ENCODE results near the gene KRTAP10-2. TPM values are rescaled to one million over a fixed set of nuclear protein-coding genes. Genes with fewer than 3 reads are reported as not detected.
A peak's percentile ranks its signal among the peaks of the same experiment; 100 is the strongest.

Gene KRTAP10-2
- total RNA-seq, 4 donors from 2014 or later = 9.3 TPM; not detected in 3

DNA sequence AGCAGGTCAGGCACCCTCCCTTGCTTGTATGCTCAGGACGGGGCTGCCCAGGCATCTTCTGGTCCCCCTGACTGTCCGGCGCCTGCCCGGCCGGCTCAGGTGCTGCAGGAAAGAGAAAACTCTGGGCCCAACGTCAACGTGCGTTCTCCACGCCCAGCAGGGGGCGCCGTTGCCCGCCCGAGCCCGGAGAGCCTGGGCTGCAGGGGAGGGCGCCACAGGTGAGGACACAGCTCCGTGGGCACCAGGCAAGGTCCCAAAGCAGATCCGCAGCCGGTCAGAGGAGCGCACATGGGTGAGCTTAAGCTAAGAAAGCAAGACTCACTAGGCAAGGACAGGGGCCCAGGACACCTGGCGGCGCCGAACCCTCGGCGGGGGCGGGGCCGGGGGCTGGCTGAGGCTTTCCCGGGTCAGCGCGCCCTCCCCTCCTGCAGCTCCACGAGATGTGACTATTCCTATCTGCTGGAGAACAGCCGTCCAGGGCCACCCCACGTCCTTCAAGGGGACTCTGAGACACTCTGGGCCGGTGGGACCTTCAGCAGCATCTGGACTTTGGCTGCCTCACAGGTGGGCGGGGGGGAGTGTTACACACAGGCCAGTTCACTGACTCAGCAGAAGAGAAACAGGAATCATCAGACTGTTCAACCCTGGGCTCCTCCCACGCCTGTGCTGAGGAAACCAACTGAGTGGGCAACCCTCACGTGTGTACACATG lies 40.6 kb downstream of the KRTAP10-2 start:
- intact Hi-C loops (cut with DNase I; ENCODE audit: low total_unique reads) = loop anchor here (5.0 kb wide), 1 partner anchor 282 kb away; no protein-coding TSS in a partner anchor
- TF ChIP-seq CTCF (IDR thresholded peaks at IDR 0.05) (peak in 1 of 3 donors; percentile 27), POLR2A (IDR thresholded peaks at IDR 0.05) (no peak)
- WGBS, 2 donors = 5 to 13% methylated on average over 20 to 31 of the region's 36 CpGs
- no peak overlapping the region for H3K4me3 ChIP-seq (ENCODE audit: low read depth, poor library complexity, severe bottlenecking)
- no peak for DNase-seq (ENCODE audit: low spot score in 2 of 2)

DNA sequence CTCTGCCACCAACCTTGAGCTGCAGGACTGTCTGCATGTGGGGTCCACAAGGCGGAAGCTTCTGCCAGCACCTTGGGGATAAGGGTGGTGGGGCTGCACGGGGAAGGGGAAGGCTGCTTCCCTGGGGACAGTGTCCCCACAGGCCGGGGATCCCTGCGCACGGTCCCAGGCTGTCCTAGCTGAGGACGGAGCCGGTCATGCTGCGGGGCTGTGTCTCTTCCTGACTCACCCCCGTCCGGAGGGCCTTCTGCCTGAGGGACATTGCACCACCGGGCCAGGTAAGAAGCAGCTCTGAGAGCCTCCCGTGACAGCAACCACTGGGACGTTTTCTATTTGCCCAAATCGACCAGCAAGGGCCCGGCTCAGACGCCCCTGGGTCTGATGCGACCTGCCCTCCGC lies 41.2 kb downstream of the KRTAP10-2 start:
- no peak for TF ChIP-seq POLR2A (IDR thresholded peaks at IDR 0.05)
- TF ChIP-seq CTCF (IDR thresholded peaks at IDR 0.05) = no peak
- WGBS, 2 donors = 23 to 26% methylated on average over 10 to 14 of the region's 18 CpGs
- no peak for DNase-seq (ENCODE audit: low spot score in 2 of 2)
- intact Hi-C loops (cut with DNase I; ENCODE audit: low total_unique reads) = loop anchor here (5.0 kb wide), 1 partner anchor 282 kb away; no protein-coding TSS in a partner anchor
- no peak overlapping the region for H3K4me3 ChIP-seq (ENCODE audit: low read depth, poor library complexity, severe bottlenecking)

DNA sequence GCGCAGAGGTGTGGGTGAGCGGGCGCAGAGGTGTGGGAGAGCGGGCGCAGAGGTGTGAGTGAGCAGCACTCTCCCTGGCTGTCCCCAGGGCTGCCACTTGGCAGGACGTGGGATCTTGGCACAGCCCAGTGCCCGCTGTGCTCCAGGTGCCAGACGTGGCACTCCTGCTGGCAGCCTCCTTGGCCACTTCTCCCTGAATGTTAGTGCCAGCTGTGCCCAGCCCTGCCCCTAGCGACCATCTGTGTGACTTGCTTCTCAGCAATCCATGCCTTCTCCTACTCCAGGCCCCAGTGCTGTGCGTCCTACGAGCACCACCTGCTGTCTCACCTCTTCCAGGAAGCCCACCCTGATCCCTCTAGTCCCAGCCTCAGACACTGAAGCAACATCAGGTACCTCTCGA lies 41.8 kb downstream of the KRTAP10-2 start:
- TF ChIP-seq POLR2A (IDR thresholded peaks at IDR 0.05) (no peak), CTCF (IDR thresholded peaks at IDR 0.05) (no peak)
- peak in 1 of 2 donors; percentile 28 for DNase-seq (ENCODE audit: low spot score in 2 of 2)

DNA sequence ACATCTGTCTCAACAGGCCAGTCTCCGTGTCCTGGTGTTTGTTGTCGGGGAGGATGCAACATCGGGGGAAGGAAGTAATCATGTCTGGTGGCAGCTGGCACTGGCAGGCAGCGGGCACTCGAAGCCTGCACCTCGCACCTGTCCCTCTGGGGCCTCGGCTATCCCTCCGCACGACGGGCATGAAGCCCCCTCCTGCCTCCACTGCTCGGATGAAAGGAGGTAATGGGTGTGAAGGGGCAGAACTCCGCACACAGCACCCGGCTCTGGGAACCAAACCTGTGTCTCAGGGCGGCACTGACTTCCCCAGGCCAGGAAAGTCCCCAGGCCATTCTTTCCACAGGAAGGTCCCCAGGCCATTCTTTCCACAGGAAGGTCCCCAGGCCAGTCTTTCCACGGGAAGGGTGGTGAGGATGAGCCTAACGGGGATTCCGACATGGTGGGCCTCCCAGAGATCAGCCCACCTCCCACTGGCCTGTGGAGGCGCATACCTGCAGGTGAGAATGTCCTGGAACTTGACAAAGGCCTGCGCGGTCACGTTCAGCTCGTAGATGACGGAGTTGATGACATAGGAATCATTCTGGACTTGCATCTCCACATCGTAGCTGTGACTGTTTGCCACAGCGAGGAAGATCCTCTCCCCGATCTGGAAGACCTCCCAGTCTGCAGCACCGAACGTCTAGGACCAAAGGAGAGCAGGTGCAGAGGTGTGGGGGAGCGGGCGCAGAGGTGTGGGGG lies 42.4 kb downstream of the KRTAP10-2 start:
- intact Hi-C loops (cut with DNase I; ENCODE audit: low total_unique reads) = no loop called here
- no peak overlapping the region for H3K4me3 ChIP-seq (ENCODE audit: low read depth, poor library complexity, severe bottlenecking)
- 66 to 72% methylated on average over 28 to 30 of the region's 30 CpGs for WGBS, 2 donors
- TF ChIP-seq CTCF (IDR thresholded peaks at IDR 0.05) = no peak
- no peak for DNase-seq (ENCODE audit: low spot score in 2 of 2)

More for the DNA sequence above, 41.8 kb downstream of the KRTAP10-2 start:
- 39 to 58% methylated on average over 12 of the region's 12 CpGs for WGBS, 2 donors
- H3K4me3 ChIP-seq (ENCODE audit: low read depth, poor library complexity, severe bottlenecking) = no peak overlapping the region
- intact Hi-C loops (cut with DNase I; ENCODE audit: low total_unique reads) = no loop called here

DNA sequence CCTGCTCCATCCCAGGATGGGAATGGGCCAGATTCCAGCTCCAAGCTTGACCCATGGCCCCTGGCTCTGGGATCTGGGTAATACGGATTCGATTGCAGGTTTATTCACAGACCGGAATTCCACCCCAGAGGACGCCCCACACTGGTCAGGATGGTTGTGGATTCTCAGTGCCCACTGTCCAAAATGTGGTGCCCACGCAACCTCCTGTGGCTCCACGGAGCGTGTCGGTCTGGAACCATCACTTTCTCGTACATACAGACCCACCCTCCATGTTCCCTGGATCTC lies 42.9 kb downstream of the KRTAP10-2 start:
- no peak for DNase-seq (ENCODE audit: low spot score in 2 of 2)
- no peak for TF ChIP-seq POLR2A (IDR thresholded peaks at IDR 0.05)
- no peak for TF ChIP-seq CTCF (IDR thresholded peaks at IDR 0.05)
- 80 to 90% methylated on average over 8 to 9 of the region's 9 CpGs for WGBS, 2 donors
- intact Hi-C loops (cut with DNase I; ENCODE audit: low total_unique reads) = no loop called here
- H3K4me3 ChIP-seq (ENCODE audit: low read depth, poor library complexity, severe bottlenecking) = no peak overlapping the region
